ENCODE data around the gene FAM151B.
A peak's percentile ranks its signal among the peaks of the same experiment; 100 is the strongest.
"Not testable (repeated sequence)": the region's sequence is repeated elsewhere in the genome, so short reads cannot be mapped to it uniquely, and the experiment has no call there.

The FAM151B gene

GRCh38 chr5:80487829-80488721 lies at the start of gene FAM151B:
Gene FAM151B (plus strand): TSS chr5:80488100. CDS start chr5:80488124, 24 bp downstream.
- peak; percentile 59 for DNase-seq

DNA sequence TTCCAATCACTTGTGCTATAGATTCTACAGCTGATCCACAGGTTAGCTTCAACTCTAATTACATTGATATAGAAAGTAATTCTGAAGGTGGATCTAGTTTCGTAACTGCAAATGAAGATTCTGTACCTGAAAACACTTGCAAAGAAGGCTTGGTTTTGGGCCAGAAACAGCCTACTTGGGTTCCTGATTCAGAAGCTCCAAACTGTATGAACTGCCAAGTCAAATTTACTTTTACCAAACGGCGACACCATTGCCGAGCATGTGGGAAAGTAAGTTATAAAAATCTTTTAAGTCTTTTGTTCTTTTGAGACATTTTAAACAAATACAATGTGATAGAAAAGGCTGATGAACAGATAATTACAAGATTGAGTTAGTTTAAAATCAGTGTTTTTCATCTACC lies 49.2 kb upstream of the FAM151B start:
- no peak for DNase-seq

DNA sequence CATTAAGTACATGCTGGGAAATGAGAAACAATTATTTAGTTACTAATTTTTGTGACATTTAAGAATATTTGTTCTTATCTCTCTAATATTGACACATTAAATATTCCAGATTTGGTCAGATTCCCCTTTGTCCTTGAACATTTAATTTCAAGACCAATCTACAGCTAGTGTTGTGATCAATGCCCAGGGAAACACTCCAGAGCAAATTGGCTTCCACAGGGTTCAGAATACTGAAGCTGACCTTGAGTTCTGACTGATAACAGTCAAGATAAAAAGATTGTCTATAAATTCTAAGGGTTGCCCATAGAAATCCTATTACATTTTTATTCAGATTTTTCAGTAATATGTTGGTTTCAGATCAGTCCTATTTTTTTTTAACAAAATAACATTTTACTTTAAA lies 48.7 kb upstream of the FAM151B start:
- DNase-seq, result no peak

GRCh38 chr5:80442742-80443141 lies 45.2 kb upstream of the FAM151B start:
- DNase-seq, result no peak

GRCh38 chr5:80453366-80453765 lies 34.5 kb upstream of the FAM151B start:
- no peak for DNase-seq

DNA sequence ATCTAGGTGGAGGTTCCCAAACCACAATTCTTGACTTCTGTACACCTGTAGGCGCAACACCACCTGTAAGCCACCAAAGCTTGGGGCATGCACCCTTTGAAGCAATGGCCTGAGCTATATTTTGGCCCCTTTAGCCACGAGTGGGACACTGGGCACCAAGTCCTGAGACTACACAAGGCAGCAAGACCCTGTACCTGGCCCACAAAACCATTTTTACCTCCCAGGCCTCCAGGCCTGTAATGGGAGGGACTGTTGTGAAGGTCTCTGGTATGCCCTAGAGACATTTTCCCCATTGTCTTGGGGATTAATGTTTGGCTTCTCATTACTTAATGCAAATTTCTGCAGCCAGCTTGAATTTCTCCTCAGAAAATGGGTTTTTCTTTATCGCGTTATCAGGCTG lies 24.6 kb upstream of the FAM151B start:
- no peak for DNase-seq

- no peak for DNase-seq
Measured at GRCh38 chr5:80466669-80467485, 21.0 kb upstream of the FAM151B start.

GRCh38 chr5:80468131-80468530 lies 19.8 kb upstream of the FAM151B start:
- no peak for DNase-seq

DNA sequence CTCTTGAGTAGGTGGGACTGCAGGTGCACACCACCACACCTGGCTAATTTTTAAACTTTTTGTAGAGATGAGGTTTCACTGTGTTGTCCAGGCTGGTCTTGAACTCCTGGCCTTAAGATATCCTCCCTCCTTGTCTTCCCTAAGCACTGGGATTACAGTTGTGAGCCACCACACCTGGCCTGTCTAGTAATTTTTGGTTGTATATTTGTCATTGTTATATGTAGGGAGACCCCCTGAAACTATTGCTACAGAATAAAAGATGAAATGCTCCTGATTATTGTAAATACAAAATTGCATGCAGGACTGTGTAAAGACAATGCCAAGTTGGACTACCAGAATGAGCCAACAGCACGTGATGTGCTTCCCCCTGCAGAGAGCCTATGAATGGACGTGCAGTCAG lies 17.3 kb upstream of the FAM151B start:
- not testable (repeated sequence) for DNase-seq

DNA sequence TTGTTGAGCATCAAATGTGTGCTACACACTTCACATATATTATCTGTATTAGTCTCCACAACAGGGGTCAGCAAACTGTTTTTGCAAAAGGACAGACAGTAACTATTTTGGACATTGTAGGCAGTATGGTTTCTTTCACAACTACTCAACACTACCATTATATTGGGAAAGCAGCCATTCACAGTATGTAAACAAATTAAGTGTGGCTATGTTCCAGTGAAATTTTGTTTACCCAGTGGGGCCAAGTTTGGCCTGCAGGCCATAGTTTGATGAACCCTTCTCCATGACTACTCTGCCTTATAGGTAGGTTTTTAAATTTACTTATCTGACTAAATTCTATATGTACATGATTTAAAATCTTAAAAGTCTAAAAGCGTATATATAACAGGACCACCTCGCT lies 13.0 kb upstream of the FAM151B start:
- DNase-seq, result no peak

DNA sequence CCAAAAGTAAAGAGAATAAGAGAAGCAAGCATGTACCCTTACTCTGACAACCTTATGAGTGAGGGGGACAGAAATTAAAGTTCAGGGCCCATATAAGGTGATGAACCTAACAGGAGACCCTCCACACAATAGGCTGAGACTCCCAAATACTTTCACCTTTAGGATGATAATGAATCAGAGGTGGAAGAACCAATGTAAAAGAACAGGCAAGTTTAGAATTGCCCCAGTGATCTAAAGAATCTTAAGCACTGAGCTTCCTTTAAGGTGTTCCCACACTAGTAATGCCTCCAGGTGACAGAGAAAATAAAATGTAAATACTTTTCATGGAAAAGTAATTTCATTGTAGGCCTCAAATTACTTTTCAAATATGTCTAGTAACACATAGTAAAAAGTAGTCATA lies 8.2 kb upstream of the FAM151B start:
- no peak for DNase-seq

- no peak for DNase-seq
Measured at GRCh38 chr5:80480354-80480753, 7.5 kb upstream of the FAM151B start.

GRCh38 chr5:80481019-80481893 lies 6.6 kb upstream of the FAM151B start:
- no peak for DNase-seq

DNA sequence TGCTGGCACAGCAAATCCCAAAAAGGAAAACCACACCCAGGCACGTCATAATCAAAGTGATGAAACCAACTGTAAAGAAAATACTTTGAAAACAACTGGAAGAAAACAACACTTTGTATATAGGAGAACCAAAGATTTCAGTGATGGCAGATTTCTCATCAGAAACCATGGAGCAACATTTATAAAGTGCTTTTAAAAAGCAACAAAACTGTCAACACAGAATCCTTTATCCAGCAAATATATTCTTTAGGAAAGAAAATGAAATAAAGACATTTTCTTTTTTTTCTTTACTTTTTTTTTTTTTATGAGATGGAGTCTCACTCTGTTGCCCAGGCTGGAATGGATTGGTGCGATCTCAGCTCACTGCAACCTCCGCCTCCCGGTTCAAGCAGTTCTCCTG lies 5.3 kb upstream of the FAM151B start:
- DNase-seq, result no peak

GRCh38 chr5:80483636-80484232 lies 4.2 kb upstream of the FAM151B start:
- no peak for DNase-seq

GRCh38 chr5:80487444-80487828 lies 464 bp upstream of the FAM151B start:
- DNase-seq, result no peak

DNA sequence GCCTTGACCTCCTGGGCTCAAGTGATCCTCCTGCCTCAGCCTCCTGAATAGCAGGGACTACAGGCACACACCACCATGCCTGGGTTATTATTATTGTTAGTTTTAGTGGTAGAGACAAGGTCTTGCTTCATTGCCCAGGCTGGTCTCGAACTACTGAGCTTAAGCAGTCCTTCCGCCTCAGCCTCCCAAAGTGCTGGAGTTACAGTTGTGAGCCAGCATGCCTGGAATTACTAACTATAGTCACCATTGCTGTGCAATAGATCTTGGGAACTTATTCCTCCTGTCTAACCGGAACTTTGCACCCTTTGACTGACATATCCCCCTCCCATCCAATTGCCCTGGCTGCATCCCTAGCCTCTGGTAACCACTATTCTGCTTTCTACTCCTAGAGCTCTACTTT lies 3.4 kb downstream of the FAM151B start:
- DNase-seq, result no peak

DNA sequence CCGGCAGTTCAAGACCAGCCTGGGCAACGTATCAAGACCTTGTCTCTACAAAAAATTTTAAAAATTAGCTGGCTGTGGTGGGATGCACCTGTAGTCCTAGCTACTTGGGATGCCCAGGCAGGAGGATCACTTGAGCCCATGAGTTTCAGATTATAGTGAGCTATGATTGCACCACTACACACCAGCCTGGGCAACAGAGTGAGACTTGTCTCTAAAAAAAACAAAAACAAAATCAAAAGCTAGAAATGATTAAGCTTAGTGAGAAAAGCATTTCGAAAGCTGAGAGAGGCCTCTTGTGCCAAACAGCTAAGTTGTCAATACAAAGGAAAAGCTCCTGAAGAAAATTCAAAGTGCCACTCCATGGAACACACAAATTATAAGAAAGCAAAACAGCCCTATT lies 4.8 kb downstream of the FAM151B start:
- no peak for DNase-seq

DNA sequence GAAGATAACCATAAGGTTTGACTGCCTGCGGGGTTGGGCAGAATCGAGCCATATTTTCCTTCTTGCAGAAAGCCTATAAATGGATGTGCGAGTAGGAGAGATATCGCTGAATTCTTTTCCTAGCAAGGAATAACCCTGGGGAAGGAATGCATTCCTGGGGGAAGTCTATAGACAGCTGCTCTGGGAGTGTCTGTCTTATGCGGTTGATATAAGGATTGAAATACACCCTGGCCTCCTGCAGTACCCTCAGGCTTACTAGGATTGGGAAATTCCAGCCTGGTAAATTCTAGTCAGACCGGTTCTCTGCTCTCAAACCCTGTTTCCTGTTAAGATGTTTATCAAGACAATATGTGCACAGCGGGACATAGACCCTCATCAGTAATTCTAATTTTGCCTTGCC lies 5.5 kb downstream of the FAM151B start:
- not testable (repeated sequence) for DNase-seq

GRCh38 chr5:80495891-80496290 lies 8.0 kb downstream of the FAM151B start:
- no peak for DNase-seq

DNA sequence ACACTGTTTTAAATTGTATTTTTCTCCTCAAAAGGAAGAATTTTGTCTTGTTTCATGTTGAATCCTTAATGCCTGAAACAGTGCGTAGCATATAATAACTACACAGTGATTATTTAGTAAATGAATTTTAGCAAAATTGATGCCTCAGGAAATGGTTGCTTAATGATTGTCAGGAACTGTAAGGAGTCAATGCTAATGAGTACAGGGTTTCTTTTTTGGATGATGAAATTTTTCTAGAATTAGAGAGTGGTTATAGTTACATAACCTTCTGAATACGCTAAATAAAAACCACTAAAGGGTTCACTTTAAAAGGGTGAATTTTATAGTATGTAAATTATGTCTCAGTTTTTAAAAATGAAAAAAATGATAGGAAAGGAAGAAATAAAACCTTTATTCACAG lies 14.9 kb downstream of the FAM151B start:
- no peak for DNase-seq

GRCh38 chr5:80503641-80504040 lies 15.7 kb downstream of the FAM151B start:
- DNase-seq, result no peak

DNA sequence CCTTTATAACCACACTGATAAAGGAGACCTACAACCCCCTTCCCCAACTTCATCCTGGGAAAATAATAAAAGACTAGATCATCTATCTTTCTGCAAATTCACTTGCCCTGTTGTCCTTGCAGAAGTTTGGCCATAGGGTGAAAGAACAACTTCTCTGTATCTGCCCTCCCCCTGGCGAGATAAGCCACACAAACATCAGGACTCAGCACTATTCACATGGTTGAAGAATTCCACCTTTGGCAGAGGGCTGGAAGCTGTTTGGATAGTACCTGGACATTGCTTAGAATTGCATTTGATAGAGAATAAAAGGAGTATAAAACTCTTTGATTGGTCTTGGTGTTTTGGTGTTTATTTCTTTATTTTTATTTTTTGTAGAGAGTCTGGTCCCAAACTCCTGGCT lies 16.9 kb downstream of the FAM151B start:
- no peak for DNase-seq
